ENCODE data around the gene CA12.

CA12 gene

GRCh38 chr15:63408524-63408923 is 26.9 kb upstream of the CA12 start:
- no peak for TF ChIP-seq CTCF (IDR thresholded peaks at IDR 0.05; ENCODE audit: low read depth, low read length)
- DNase-seq (ENCODE audit: extremely low read depth, low read depth): no peak

GRCh38 chr15:63407612-63408011 is 26.0 kb upstream of the CA12 start:
- TF ChIP-seq CTCF (IDR thresholded peaks at IDR 0.05; ENCODE audit: low read depth, low read length): no peak
- DNase-seq (ENCODE audit: extremely low read depth, low read depth): no peak

DNA sequence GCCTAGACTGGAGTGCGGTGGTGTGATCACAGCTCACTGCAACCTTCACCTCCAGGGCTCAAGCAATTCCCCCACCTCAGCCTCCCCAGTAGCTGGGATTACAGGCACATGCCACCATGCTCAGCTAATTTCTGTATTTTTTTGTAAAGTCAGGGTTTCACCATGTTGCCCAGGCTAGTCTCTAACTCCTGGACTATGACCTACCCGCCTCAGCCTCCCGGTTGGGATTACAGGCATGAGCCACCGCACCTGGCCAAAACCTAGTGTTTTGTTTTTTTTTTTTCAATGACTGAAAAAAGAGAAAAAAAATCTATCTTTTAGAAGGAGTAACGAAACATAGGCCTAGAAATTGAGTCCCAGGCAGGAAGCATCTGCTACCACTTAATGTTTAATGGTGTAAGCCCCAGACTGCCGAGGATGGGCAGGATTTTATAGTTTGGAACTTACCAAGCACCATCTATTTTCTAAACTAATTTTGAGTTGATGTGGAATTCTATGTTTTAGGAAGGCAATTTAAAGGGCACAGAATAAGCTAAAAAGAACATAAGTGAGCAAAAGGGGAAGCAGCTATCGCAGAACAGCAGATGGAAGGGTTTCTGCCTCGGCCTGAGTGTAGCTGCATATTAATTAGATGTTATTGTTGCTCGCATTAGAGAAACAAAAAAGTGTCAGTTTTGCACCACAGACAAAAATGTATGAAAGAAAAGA is 24.2 kb upstream of the CA12 start:
- DNase-seq (ENCODE audit: extremely low read depth, low read depth): no peak
- TF ChIP-seq CTCF (IDR thresholded peaks at IDR 0.05; ENCODE audit: low read depth, low read length): no peak

GRCh38 chr15:63405159-63405558 is 23.5 kb upstream of the CA12 start:
- DNase-seq (ENCODE audit: extremely low read depth, low read depth): no peak
- no peak for TF ChIP-seq CTCF (IDR thresholded peaks at IDR 0.05; ENCODE audit: low read depth, low read length)

GRCh38 chr15:63403254-63403945 is 21.8 kb upstream of the CA12 start:
- DNase-seq (ENCODE audit: extremely low read depth, low read depth): no peak
- no peak; the same call in 1 of the 2 replicates for TF ChIP-seq CTCF (IDR thresholded peaks at IDR 0.05; ENCODE audit: low read depth, low read length)

DNA sequence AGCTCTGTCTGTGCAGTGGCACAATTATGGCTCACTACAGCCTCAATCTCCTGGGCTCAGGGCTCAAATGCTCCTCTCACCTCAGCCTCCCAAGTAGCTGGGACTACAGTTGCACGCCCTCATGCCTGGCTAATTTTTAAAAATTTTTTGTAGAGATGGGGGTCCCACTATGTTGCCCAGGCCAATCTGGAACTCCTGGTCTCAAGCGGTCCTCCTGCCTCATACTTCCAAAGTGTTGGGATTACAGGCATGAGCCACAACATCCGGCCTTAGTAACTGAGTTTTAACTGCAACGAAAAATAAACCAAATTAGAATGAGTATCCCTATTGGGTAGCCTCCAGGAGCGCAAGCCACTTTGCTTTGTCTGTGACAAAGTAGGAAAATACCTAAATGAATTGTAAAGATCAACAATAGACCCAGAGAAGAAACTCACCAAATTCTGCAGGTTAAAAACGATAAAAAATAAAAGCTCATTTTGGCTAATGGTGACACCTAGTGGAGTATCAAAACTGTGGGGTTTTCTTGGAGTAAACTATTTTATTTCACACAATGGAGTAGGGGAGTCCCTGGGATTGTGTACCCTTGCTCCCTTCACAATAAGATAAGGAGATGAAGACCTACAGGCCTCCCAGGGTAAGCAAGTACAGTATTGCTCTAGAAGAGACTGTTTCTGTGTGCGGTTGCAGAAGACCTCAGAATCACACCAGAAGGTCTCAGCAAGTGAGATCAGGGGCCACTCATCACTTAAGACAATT is 21.0 kb upstream of the CA12 start:
- TF ChIP-seq CTCF (IDR thresholded peaks at IDR 0.05; ENCODE audit: low read depth, low read length): peak; percentile 61
- no peak for DNase-seq (ENCODE audit: extremely low read depth, low read depth)

Measured in AG09319 (cell line).